Spinal cord (tissue), 10 donors: ENCODE data around the gene MAGEA8. TPM values are rescaled to one million over a fixed set of nuclear protein-coding genes. Genes with fewer than 3 reads are reported as not detected.

Source experiments
- DNase-seq, 6 donors: peaks; one replicate each; pipeline versions ENCODE4 v3.0.0 to v3.0.0-alpha.2; 2013 to 2015; ENCODE audit warnings: low spot score in 6 of 6, low read depth in 4 of 6
- H3K27ac ChIP-seq: one replicate; pipeline ENCODE4 v1.5.1; 2013; ENCODE audit warnings: low read depth, low read length, control low read depth
- H3K27me3 ChIP-seq: one replicate; pipeline ENCODE4 v1.6.1; 2013; ENCODE audit warnings: low read length; ENCODE audit not compliant: control insufficient read depth, insufficient read depth
- H3K36me3 ChIP-seq: one replicate; pipeline ENCODE4 v1.6.1; 2013; ENCODE audit warnings: low read length; ENCODE audit not compliant: control insufficient read depth, insufficient read depth
- H3K4me1 ChIP-seq: one replicate; pipeline ENCODE4 v1.6.1; 2013; ENCODE audit warnings: low read length; ENCODE audit not compliant: control insufficient read depth, insufficient read depth
- H3K4me3 ChIP-seq: one replicate; pipeline ENCODE4 v1.5.1; 2013; ENCODE audit warnings: low read depth, low read length, control low read depth
- H3K9me3 ChIP-seq: one replicate; pipeline ENCODE4 v1.6.1; 2013; ENCODE audit warnings: low read length; ENCODE audit not compliant: control insufficient read depth, insufficient read depth
- WGBS: methylation state at CpG from one replicate; pipeline ENCODE4 v1.1.5; 2013; ENCODE audit warnings: missing lambda C conversion rate; ENCODE audit not compliant: insufficient coverage; 5-methylcytosine and 5-hydroxymethylcytosine counted together
- polyA plus RNA-seq, 2 donors: library from polyadenylated mRNA; unstranded; fragments of 120-200 nt; gene quantifications; one replicate each; pipeline ENCODE4 v1.2.1, GENCODE V29; 2013; ENCODE audit not compliant: insufficient read length in 2 of 2
- total RNA-seq, 2 donors: library from RNA; depleted of rRNA in 1 of 2; stranded (reverse); fragments of 120-200 nt in 1 of 2; fragments of >200 nt in 1 of 2; gene quantifications; one replicate each; pipeline versions ENCODE4 v1.2.3 to v1.2.4, GENCODE V29; 2013 to 2014
- donor health status: healthy.

Gene MAGEA8
- total and polyA plus RNA-seq, 4 donors: 0.14 to 0.36 TPM; not detected in 2

GRCh38 chrX:149851864-149852263 lies 29.1 kb upstream of the MAGEA8 start:
- Histone ChIP-seq H3K4me3 (no peak overlapping the region), H3K9me3 (no peaks in the 10 kb centered on the region), H3K4me1 (no peaks in the 10 kb centered on the region), H3K36me3 (no peaks in the 10 kb centered on the region), H3K27ac (no peak overlapping the region), H3K27me3 (no peaks in the 10 kb centered on the region)
- DNase-seq: no peak

GRCh38 chrX:149853925-149854324 lies 27.1 kb upstream of the MAGEA8 start:
- Histone ChIP-seq H3K27me3 (no peaks in the 10 kb centered on the region), H3K4me1 (no peaks in the 10 kb centered on the region), H3K4me3 (no peak overlapping the region), H3K36me3 (no peaks in the 10 kb centered on the region), H3K27ac (no peak overlapping the region), H3K9me3 (no peaks in the 10 kb centered on the region)
- DNase-seq: no peak
- 50% methylated on average over 1 of the region's 2 CpGs for WGBS

- H3K27me3 ChIP-seq: no peaks in the 10 kb centered on the region
- peaks cover 4% of the 10 kb centered on the region for H3K9me3 ChIP-seq
- no peak overlapping the region for H3K4me3 ChIP-seq
- DNase-seq: no peak
- no peaks in the 10 kb centered on the region for H3K36me3 ChIP-seq
- WGBS: 87% methylated on average over 6 of the region's 6 CpGs
- H3K27ac ChIP-seq: no peak overlapping the region
- no peaks in the 10 kb centered on the region for H3K4me1 ChIP-seq
Measured at GRCh38 chrX:149858592-149858991, 22.4 kb upstream of the MAGEA8 start.

- no peaks in the 10 kb centered on the region for H3K4me1 ChIP-seq
- H3K36me3 ChIP-seq: no peaks in the 10 kb centered on the region
- no peak overlapping the region for H3K4me3 ChIP-seq
- peaks cover 4% of the 10 kb centered on the region for H3K9me3 ChIP-seq
- no peak for DNase-seq
- no peaks in the 10 kb centered on the region for H3K27me3 ChIP-seq
- H3K27ac ChIP-seq: no peak overlapping the region
Measured at GRCh38 chrX:149860445-149860844, 20.5 kb upstream of the MAGEA8 start.

DNA sequence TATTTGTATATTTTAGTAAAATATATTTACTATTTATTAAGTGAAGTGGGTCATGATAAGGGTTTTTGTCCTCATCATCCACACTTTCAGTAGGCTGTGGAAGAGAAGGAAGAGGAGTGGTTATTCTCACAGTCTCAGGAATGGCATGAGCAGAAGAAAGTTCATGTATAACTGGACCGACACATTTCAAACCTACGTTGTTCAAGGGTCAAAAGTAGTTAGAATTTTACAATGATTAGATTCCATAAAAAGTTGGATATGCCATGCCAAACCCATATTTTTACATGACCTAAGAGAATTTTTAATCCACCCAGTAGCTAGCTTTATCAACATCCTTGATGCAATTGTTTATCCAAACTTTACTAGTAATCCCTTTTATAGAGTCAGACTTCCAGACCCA lies 15.6 kb upstream of the MAGEA8 start:
- no peak overlapping the region for H3K27ac ChIP-seq
- no peak overlapping the region for H3K4me3 ChIP-seq
- no peaks in the 10 kb centered on the region for H3K27me3 ChIP-seq
- peaks cover 2% of the 10 kb centered on the region for H3K9me3 ChIP-seq
- no peaks in the 10 kb centered on the region for H3K36me3 ChIP-seq
- DNase-seq: no peak
- no CpG with 5 or more reads among the region's 2 CpGs for WGBS
- no peaks in the 10 kb centered on the region for H3K4me1 ChIP-seq

- H3K4me3 ChIP-seq: no peak overlapping the region
- no peaks in the 10 kb centered on the region for H3K27me3 ChIP-seq
- no peak overlapping the region for H3K27ac ChIP-seq
- no peaks in the 10 kb centered on the region for H3K4me1 ChIP-seq
- no peaks in the 10 kb centered on the region for H3K9me3 ChIP-seq
- no CpG with 5 or more reads among the region's 3 CpGs for WGBS
- no peak for DNase-seq
- H3K36me3 ChIP-seq: no peaks in the 10 kb centered on the region
Measured at GRCh38 chrX:149867488-149867887, 13.5 kb upstream of the MAGEA8 start.

- 67% methylated on average over 1 of the region's 2 CpGs for WGBS
- no peaks in the 10 kb centered on the region for H3K4me1 ChIP-seq
- H3K9me3 ChIP-seq: no peaks in the 10 kb centered on the region
- H3K36me3 ChIP-seq: no peaks in the 10 kb centered on the region
- no peaks in the 10 kb centered on the region for H3K27me3 ChIP-seq
- H3K4me3 ChIP-seq: no peak overlapping the region
- no peak overlapping the region for H3K27ac ChIP-seq
- no peak for DNase-seq
Measured at GRCh38 chrX:149870840-149871239, 10.1 kb upstream of the MAGEA8 start.

GRCh38 chrX:149871433-149871832 lies 9.6 kb upstream of the MAGEA8 start:
- 39% methylated on average over 2 of the region's 2 CpGs for WGBS
- H3K4me1 ChIP-seq: no peaks in the 10 kb centered on the region
- no peak overlapping the region for H3K4me3 ChIP-seq
- no peak overlapping the region for H3K27ac ChIP-seq
- H3K27me3 ChIP-seq: no peaks in the 10 kb centered on the region
- no peaks in the 10 kb centered on the region for H3K9me3 ChIP-seq
- H3K36me3 ChIP-seq: no peaks in the 10 kb centered on the region
- no peak for DNase-seq

DNA sequence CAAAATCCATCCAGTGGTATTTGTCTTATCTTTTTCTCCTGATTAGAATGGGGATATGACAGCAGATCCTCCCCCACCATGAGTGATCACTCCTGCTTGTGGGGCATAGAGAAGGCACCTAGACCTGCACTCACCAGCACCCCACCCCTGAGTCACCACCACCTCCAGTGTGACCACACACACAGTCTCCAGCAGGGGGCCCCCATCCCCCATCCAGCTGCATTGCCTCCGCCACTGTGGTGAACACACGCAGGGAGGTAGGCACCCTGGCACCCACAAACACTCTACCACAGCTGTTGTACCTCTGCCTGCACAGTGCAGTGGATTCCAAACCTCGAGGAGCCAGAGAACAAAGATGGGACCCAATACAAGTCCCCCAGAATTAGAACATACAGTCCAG lies 9.0 kb upstream of the MAGEA8 start:
- Histone ChIP-seq H3K27me3 (no peaks in the 10 kb centered on the region), H3K27ac (no peak overlapping the region), H3K9me3 (no peaks in the 10 kb centered on the region), H3K4me3 (no peak overlapping the region), H3K4me1 (no peaks in the 10 kb centered on the region), H3K36me3 (no peaks in the 10 kb centered on the region)
- no peak for DNase-seq
- 69% methylated on average over 2 of the region's 3 CpGs for WGBS

- H3K36me3 ChIP-seq: no peaks in the 10 kb centered on the region
- WGBS: no CpG with 5 or more reads among the region's 1 CpG
Measured at GRCh38 chrX:149877157-149877556, 3.8 kb upstream of the MAGEA8 start.

More at GRCh38 chrX:149877157-149877556, 3.8 kb upstream of the MAGEA8 start:
- Histone ChIP-seq H3K4me1 (no peaks in the 10 kb centered on the region), H3K27me3 (no peaks in the 10 kb centered on the region), H3K4me3 (no peak overlapping the region), H3K27ac (no peak overlapping the region), H3K9me3 (no peaks in the 10 kb centered on the region)
- DNase-seq: no peak
